ENCODE data around the gene PCDHGC4.

Gene PCDHGC4

DNA sequence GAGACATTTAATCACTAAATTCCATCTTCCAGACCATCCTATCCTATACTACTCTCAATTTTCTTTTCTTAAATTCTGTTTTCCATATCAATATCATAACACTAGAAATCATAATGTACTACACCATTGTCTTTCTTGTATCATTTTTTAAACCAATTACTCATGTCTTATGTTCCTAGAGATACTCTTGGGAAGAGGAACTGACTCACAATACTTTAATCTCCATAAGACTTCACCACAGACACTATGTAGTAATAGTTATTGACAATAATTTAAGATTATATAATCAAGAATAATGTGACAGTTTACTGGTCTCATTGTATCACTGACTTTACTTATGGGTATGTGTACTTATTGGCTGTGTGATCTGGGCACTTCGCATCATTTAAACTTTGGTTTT is 47.9 kb downstream of the PCDHGC4 start:
- DNase-seq, result no peak

DNA sequence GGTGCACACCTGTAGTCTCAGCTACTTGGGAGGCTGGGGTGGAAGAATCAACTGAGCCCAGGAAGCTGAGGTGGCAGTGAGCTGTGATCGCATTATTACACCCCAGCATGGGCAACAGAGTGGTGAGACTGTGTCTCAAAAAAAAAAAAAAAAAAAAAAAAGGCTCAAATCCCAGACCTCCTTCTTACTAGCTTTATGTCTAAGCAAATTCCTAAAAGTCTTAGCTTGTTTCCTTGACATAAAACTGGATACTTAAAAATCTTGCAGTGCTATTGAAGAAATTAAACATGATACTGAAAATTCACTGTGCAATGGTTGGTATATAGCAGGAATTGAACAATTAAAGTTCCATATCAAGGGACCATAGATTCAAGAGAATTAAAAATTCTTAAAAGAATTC is 49.1 kb downstream of the PCDHGC4 start:
- no peak for DNase-seq

- no peak for DNase-seq
Observed at GRCh38 chr5:141534492-141535213, 49.8 kb downstream of the PCDHGC4 start.

Measured in fibroblast of skin of right biceps (primary cell).